Renal cortex interstitium (tissue), 11 donors: Measurements from ENCODE around the gene SLCO3A1. TPM values are rescaled to one million over a fixed set of nuclear protein-coding genes. Genes with fewer than 3 reads are reported as not detected.
"Not testable (repeated sequence)": the region's sequence is repeated elsewhere in the genome, so short reads cannot be mapped to it uniquely, and the experiment has no call there.

Experiments
- DNase-seq, 11 donors: peaks; one replicate each; pipeline ENCODE4 v3.0.0-alpha.2; 2013; ENCODE audit warnings: low read depth in 9 of 11, low spot score in 4 of 11; ENCODE audit errors: extremely low read depth in 1 of 11
- polyA plus RNA-seq, 3 donors: library from polyadenylated mRNA; unstranded; fragments of 120-200 nt; gene quantifications; one replicate each; pipeline ENCODE4 v1.2.1, GENCODE V29; 2013; ENCODE audit not compliant: insufficient read length in 3 of 3

Gene SLCO3A1
- polyA plus RNA-seq, 3 donors = 10.5 to 12.0 (median 11.1) TPM

DNA sequence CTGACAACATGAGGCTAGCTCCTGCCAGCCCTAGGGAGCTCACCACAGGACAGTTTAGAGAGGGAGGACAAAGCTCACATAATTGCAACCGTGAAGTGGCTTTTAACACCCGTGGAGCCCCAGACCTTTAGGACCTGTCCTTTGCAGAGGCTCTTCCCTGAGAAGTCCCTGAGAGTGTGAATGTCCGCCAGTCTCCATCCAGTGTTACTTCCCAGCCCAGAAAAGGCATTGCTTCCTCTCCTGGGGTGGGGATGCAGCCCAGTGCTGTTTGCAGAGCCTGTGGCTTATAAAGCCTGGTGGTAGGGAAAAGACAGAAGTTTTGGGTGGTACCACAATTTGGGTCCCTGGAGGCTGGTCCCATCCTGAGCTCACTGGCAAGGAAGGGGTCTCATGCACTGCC is 182.0 kb downstream of the SLCO3A1 start:
- no peak for DNase-seq

DNA sequence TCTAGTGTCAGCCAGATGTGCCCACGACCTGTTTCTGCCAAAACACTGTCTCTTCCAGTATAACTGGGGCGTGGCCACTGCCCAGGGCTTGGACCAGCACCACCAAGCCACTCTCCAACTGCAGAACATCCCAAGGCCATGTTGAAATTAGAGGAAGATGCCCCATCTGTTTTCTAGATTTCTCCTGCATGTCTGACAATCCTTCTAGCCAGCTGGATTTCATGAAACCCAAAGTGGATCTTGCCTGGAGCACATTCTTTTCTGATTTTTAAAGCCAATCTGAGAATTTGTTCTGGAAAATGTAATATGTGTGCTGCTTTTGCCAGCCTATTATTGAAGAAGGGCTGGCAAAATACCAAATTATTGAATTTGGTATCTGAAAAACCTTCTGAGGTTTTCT is 182.5 kb downstream of the SLCO3A1 start:
- DNase-seq = no peak

- DNase-seq = no peak
These were observed 184.0 kb downstream of the SLCO3A1 start for GRCh38 chr15:92037491-92037890.

GRCh38 chr15:92040350-92040749 is 186.8 kb downstream of the SLCO3A1 start:
- DNase-seq = no peak

GRCh38 chr15:92041371-92041770 is 187.9 kb downstream of the SLCO3A1 start:
- no peak for DNase-seq

- DNase-seq = no peak
These were observed 189.8 kb downstream of the SLCO3A1 start for GRCh38 chr15:92043283-92043682.

- no peak for DNase-seq
These were observed 190.8 kb downstream of the SLCO3A1 start for GRCh38 chr15:92044203-92044909.

DNA sequence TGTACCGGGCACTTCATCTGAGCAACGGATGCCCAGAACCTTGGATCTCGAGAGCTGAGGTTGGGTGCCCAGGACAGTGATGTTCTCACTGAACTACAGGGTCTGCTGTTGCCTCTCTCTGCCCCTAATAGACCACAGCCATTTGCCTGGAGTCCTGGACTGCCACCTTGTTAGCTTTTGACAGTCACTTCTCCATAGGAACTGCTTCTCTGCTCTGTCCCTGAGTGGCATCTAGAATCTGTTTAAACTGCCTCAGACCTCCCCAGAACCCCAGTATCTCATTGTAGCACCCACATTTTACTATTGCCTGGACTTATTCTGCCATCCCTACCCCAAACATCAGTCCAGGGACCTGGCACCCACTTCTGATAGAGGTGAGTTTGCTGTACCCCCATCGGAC is 194.4 kb downstream of the SLCO3A1 start:
- DNase-seq = no peak

DNA sequence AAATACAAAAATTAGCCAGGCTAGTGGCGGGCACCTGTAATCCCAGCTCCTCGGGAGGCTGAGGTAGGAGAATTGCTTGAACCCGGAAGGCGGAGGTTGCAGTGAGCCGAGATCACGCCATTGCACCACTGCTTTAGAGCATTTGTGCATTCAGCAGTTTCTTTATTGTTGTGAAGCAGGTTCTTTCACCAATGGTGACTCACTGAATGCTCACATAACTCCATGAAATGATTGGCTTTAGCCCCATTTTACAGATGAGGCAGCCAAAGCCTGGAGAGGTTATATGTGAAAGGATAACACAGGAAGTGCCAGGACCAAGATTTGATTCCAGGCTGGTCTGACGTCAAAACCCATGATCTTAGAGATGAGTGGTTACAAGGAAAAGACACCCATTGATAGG is 195.2 kb downstream of the SLCO3A1 start:
- no peak for DNase-seq

GRCh38 chr15:92049290-92049989 is 195.9 kb downstream of the SLCO3A1 start:
- DNase-seq = peak in 1 of 11 donors; percentile 22

DNA sequence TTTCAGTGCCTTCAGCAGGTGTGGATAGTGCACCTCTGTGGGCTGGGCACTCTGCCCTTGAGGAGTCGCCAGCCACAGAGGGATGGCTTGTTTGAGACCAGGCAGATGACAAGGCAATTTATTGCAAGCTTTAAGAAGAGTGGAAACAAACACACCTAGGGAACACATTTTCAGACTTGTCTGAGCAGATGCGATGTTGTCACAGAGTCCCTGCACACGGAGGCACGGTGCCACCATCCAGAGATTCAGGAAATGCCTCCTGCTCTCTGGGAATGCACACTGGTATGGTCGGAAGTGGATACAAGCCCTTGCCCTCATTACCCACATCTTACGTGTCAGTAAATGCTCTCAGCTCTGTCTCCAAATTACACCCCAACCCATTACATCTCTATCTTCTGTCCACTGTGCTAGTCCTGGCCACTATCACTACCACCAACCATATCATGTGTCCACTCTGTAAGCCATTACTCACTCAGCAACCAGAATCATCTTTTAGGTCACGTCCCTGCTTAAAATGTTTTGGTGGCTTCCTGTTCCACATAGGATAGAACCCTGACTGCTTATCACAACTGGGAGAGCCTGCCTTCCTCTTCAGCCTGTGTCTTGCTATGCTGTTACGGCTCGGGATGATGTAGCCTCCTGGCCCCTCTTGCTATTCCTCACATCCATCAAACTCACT is 196.9 kb downstream of the SLCO3A1 start:
- no peak for DNase-seq

GRCh38 chr15:92051716-92052115 is 198.2 kb downstream of the SLCO3A1 start:
- DNase-seq = no peak

DNA sequence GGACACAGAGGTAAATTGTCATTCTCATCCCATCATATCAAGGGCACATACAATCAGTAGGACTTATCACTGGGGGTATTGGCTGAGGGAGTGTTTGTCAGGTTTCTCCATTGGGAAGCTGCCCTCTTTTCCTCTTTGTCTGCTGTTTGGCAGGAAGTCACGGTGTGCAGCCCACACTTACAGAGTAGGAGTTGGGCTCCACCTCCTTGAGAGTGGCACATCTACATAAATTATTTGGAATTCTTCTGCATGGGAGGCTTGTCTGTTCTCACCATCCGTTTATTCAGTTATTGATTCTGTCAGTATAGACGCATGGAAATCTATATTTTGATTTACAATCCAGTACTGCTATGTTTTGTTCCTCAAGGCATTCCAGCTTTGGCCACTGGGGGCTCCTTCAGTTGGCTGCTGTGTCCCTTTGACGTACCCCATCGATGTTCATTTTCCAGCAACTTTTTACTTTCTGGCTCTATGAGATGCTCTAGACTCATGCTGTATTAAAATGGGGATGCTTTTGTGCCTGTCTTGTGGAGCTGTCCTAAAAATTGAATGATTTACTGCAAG is 200.3 kb downstream of the SLCO3A1 start:
- no peak for DNase-seq

GRCh38 chr15:92056875-92057274 is 203.4 kb downstream of the SLCO3A1 start:
- DNase-seq = no peak

- DNase-seq = no peak
These were observed 205.8 kb downstream of the SLCO3A1 start for GRCh38 chr15:92059036-92059970.

DNA sequence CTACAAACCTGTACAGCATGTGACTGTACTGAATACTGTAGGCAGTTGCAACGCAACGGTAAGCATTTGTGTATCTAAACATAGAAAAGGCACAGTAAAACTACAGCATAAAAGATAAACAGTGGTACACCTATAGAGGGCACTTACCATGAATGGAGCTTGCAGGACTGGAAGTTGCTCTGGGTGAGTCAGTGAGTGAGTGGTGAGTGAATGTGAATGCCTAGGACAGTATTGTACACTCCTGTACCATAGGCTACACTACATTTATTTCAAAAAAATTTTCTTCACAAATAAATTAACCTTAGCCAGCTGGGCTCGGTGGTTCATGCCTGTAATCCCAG is 206.4 kb downstream of the SLCO3A1 start:
- not testable (repeated sequence) for DNase-seq

- DNase-seq = no peak
These were observed 208.1 kb downstream of the SLCO3A1 start for GRCh38 chr15:92061511-92062195.

DNA sequence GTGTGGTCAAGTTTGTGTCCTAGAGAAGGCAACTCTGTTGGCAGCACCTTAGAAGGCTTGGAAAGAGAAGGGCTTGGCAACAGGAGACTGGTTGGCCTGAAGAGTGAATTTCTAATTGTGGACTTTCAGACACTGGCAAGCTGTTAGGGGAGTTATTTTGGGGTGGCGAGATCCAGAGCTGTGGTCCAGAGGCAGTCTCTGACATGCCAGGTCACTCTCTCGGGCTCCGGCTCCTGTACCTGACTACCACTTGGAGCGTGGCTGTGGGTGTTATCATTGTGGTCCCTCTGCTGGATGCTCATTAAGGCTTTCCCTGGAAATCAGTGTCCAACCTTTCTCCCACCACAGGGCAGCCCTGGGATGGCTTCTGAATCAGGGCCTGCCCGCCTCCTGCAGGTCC is 209.0 kb downstream of the SLCO3A1 start:
- DNase-seq = no peak
